H1 (cell line): ENCODE results near the gene OLFM1.

Source experiments
- CTCF ChIP-seq, 3 experiments: IDR thresholded peaks; 1 replicate in 2 of 3; 2 replicates in 1 of 3; pipeline versions ENCODE4 v1.5.1 to v1.6.1; 2011; ENCODE audit warnings: low read length in 3 of 3, mild to moderate bottlenecking in 3 of 3, inconsistent platforms in 2 of 3, low read depth in 1 of 3, moderate library complexity in 1 of 3; ENCODE audit not compliant: insufficient read depth in 1 of 3; ENCODE audit errors: control extremely low read depth in 1 of 3
- GABPA ChIP-seq: IDR thresholded peaks from 2 replicates; pipeline ENCODE4 v1.6.1; 2011; ENCODE audit warnings: mild to moderate bottlenecking, low read length, moderate library complexity, borderline replicate concordance; ENCODE audit not compliant: insufficient read depth
- SRF ChIP-seq: IDR thresholded peaks from 2 replicates; pipeline ENCODE4 v1.6.1; 2011; ENCODE audit warnings: mild to moderate bottlenecking, low read depth, low read length, moderate library complexity
- TF ChIP-seq, protein P1 (sequence below): IDR thresholded peaks from 2 replicates; pipeline ENCODE4 v1.6.1; 2012; ENCODE audit warnings: inconsistent platforms

DNA sequence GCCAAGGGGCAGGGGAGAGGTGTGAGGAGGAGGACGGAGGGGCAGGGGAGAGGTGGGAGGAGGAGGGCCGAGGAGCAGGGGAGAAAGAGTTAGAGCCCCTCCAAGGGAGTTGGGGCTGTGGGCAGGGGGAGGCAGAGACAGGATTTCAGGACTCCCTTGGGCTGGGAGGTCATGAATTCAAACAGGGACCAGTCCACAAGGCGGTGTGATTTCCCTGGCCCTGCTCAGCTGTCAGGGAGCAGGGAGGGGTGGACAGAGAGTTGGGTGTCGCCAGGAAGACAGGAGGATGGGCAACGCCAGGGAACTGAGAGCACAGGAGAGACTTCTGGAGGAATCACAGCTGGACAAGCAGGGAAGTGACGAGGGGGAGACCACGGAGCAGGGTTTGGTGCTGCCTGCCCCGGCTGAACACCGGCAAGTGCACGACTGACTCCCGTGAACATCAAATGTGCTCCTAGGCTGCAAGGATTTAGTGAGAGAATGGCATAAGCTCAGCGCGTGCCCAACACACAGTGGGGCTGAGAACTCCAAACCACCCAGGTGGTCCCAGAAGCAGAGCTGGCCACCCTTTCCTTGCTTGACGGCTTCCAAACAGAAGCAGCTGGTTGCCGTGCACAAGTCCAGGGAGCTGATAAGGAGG lies 17.8 kb upstream of the OLFM1 start:
- TF ChIP-seq, protein P1, sequence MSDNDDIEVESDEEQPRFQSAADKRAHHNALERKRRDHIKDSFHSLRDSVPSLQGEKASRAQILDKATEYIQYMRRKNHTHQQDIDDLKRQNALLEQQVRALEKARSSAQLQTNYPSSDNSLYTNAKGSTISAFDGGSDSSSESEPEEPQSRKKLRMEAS, result no peak
- no peak for TF ChIP-seq CTCF (IDR thresholded peaks at IDR 0.05; ENCODE audit: control extremely low read depth in 1 of 3, insufficient read depth in 1 of 3, low read depth in 1 of 3, low read length in 3 of 3)
- no peak for TF ChIP-seq SRF
- no peak for TF ChIP-seq GABPA
